ENCODE results near the gene CHRM1.
A peak's percentile ranks its signal among the peaks of the same experiment; 100 is the strongest.

Gene CHRM1

GRCh38 chr11:62882431-62882749 is 38.8 kb downstream of the CHRM1 start:
- Histone ChIP-seq H2AFZ (no peak overlapping the region), H3K27ac (no peak overlapping the region), H3K27me3 (ENCODE audit: control insufficient read depth, insufficient read depth, low read length) (no peaks in the 10 kb centered on the region), H3K9me3 (ENCODE audit: control insufficient read depth, low read length) (no peaks in the 10 kb centered on the region), H3K9ac (no peak overlapping the region), H3K4me2 (ENCODE audit: low read length) (peak overlapping the region; percentile 96), H3K36me3 (ENCODE audit: control insufficient read depth, insufficient read depth, low read length) (no peaks in the 10 kb centered on the region), H3K4me3 (ENCODE audit: low read depth, low read length) (peak overlapping the region; percentile 91), H3K4me1 (peaks cover 5% of the 10 kb centered on the region), H3K79me2 (no peaks in the 10 kb centered on the region)
- TF ChIP-seq, protein P1, sequence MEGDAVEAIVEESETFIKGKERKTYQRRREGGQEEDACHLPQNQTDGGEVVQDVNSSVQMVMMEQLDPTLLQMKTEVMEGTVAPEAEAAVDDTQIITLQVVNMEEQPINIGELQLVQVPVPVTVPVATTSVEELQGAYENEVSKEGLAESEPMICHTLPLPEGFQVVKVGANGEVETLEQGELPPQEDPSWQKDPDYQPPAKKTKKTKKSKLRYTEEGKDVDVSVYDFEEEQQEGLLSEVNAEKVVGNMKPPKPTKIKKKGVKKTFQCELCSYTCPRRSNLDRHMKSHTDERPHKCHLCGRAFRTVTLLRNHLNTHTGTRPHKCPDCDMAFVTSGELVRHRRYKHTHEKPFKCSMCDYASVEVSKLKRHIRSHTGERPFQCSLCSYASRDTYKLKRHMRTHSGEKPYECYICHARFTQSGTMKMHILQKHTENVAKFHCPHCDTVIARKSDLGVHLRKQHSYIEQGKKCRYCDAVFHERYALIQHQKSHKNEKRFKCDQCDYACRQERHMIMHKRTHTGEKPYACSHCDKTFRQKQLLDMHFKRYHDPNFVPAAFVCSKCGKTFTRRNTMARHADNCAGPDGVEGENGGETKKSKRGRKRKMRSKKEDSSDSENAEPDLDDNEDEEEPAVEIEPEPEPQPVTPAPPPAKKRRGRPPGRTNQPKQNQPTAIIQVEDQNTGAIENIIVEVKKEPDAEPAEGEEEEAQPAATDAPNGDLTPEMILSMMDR (IDR thresholded peaks at IDR 0.05): no peak

DNA sequence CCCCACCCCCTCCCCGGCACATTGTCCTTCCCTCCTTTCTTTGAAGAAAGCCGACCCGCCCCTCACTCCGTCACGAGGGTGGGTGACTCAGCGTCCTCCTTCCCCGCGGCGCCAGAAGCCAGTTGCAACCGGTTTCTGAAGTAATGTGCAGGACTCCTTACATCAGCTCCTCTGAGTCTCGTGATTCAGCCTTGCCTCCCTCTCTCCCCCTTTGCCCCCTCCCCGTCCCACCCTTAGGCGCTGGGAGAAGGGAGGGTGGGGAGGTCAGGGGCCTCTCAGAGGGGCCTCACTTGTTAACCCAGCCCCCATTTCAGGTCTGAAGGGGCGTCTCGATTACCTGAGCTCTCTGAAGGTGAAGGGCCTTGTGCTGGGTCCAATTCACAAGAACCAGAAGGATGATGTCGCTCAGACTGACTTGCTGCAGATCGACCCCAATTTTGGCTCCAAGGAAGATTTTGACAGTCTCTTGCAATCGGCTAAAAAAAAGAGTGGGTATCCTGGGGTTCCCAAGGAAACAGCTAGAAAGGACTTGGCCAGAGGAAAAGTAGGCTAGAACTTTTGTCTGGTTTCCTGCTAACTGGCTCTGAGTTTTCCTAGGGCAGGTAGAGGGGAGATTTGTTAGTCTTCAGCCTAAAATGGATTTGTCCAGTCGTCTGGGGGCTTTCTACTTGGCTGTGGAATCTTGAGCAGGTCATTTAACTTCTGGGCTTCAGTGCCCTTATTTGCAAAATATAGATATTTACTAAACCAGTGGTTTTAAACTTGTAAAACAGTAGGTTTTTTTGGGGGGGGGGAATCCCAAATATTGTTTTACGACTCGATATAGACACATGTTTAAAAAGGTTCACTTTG is 39.4 kb downstream of the CHRM1 start:
- peak overlapping the region; percentile 91 for H3K4me3 ChIP-seq (ENCODE audit: low read depth, low read length)
- H3K79me2 ChIP-seq: no peaks in the 10 kb centered on the region
- H3K4me2 ChIP-seq (ENCODE audit: low read length): peak overlapping the region; percentile 96
- no peaks in the 10 kb centered on the region for H3K36me3 ChIP-seq (ENCODE audit: control insufficient read depth, insufficient read depth, low read length)
- H3K9ac ChIP-seq: no peak overlapping the region
- TF ChIP-seq, protein P1 (IDR thresholded peaks at IDR 0.05): no peak
- H3K27me3 ChIP-seq (ENCODE audit: control insufficient read depth, insufficient read depth, low read length): no peaks in the 10 kb centered on the region
- no peaks in the 10 kb centered on the region for H3K9me3 ChIP-seq (ENCODE audit: control insufficient read depth, low read length)
- peak overlapping the region; percentile 96 for H2AFZ ChIP-seq
- H3K4me1 ChIP-seq: peaks cover 5% of the 10 kb centered on the region
- H3K27ac ChIP-seq: peak overlapping the region; percentile 96

GRCh38 chr11:62880803-62881578 is 40.2 kb downstream of the CHRM1 start, which contains the start of gene SLC3A2:
SLC3A2 (plus strand) TSS chr11:62880896; CDS start chr11:62881024, 128 bp downstream.
- TF ChIP-seq, protein P1 (IDR thresholded peaks at IDR 0.05): peak; percentile 59
- peak within 1 kb of the TSS; percentile 91 for H3K4me3 ChIP-seq (ENCODE audit: low read depth, low read length)
- H3K27me3 ChIP-seq (ENCODE audit: control insufficient read depth, insufficient read depth, low read length): no peaks in the 10 kb centered on the region
- no peaks in the 10 kb centered on the region for H3K79me2 ChIP-seq
- peaks cover 5% of the 10 kb centered on the region for H3K4me1 ChIP-seq
- H3K36me3 ChIP-seq (ENCODE audit: control insufficient read depth, insufficient read depth, low read length): no peaks in the 10 kb centered on the region
- no peaks in the 10 kb centered on the region for H3K9me3 ChIP-seq (ENCODE audit: control insufficient read depth, low read length)
- peak within 1 kb of the TSS; percentile 96 for H3K4me2 ChIP-seq (ENCODE audit: low read length)
- H3K9ac ChIP-seq: peak within 1 kb of the TSS; percentile 93
- H2AFZ ChIP-seq: peak within 1 kb of the TSS; percentile 96
- H3K27ac ChIP-seq: peak within 1 kb of the TSS; percentile 96

DNA sequence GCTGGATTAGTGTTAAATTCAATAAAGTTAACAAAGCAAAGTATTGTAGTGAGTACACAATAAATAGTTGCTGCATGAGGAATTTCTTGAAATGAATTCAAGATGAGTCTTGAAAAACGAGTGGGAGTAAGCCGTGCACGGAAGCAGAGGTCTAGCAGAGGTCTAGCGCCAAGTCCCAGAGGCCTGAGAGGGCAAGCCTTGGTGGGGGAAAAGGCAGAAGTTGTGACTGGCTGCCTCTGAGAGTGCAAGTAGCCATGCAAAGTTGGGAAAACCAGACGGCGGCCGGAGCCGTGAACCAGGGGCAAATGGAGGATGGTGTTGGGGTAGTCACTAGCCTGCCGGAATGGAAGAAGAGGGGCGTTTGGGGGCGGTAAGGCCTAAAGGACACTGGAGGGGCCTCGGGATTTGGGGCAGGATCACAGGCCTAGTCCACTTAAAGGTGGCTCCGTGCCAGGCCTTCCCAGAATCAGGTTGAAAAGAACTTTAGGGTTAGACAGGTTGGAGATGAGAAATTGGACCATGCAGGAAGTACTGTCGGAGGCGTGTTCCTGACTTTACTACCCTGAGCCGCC is 40.8 kb downstream of the CHRM1 start:
- Histone ChIP-seq H3K27me3 (ENCODE audit: control insufficient read depth, insufficient read depth, low read length) (no peaks in the 10 kb centered on the region), H3K4me3 (ENCODE audit: low read depth, low read length) (peak overlapping the region; percentile 91), H3K36me3 (ENCODE audit: control insufficient read depth, insufficient read depth, low read length) (no peaks in the 10 kb centered on the region), H3K9me3 (ENCODE audit: control insufficient read depth, low read length) (no peaks in the 10 kb centered on the region), H3K4me2 (ENCODE audit: low read length) (peak overlapping the region; percentile 96), H3K9ac (no peak overlapping the region), H3K79me2 (no peaks in the 10 kb centered on the region), H3K4me1 (peaks cover 5% of the 10 kb centered on the region), H3K27ac (peak overlapping the region; percentile 96), H2AFZ (peak overlapping the region; percentile 96)
- TF ChIP-seq, protein P1 (IDR thresholded peaks at IDR 0.05): no peak
